Fibroblast of lung (primary cell): ENCODE results near the gene ENTHD1. TPM values are rescaled to one million over a fixed set of nuclear protein-coding genes. Genes with fewer than 3 reads are reported as not detected.
"Not testable (repeated sequence)": the region's sequence is repeated elsewhere in the genome, so short reads cannot be mapped to it uniquely, and the experiment has no call there.

ENCODE experiments used
- DNase-seq, 2 donors: peaks; one replicate each; pipeline versions ENCODE4 v3.0.0 to v3.0.0-alpha.2; 2010; ENCODE audit warnings: low read depth in 2 of 2
- H2AFZ ChIP-seq: 2 replicates; pipeline ENCODE4 v1.5.1; 2012; ENCODE audit warnings: low read length, control low read depth, inconsistent platforms
- H3K27ac ChIP-seq: 2 replicates; pipeline ENCODE4 v1.5.1; 2011; ENCODE audit warnings: low read length, control low read depth; ENCODE audit not compliant: insufficient read depth
- H3K27me3 ChIP-seq: 2 replicates; pipeline ENCODE4 v1.5.1; 2011; ENCODE audit warnings: mild to moderate bottlenecking, low read length; ENCODE audit not compliant: control insufficient read depth, insufficient read depth
- H3K36me3 ChIP-seq: 2 replicates; pipeline ENCODE4 v1.5.1; 2011; ENCODE audit warnings: low read length; ENCODE audit not compliant: control insufficient read depth, insufficient read depth
- H3K4me1 ChIP-seq: 2 replicates; pipeline ENCODE4 v1.5.1; 2011; ENCODE audit warnings: low read length; ENCODE audit not compliant: control insufficient read depth, insufficient read depth; ENCODE audit errors: extremely low read depth
- H3K4me2 ChIP-seq: 2 replicates; pipeline ENCODE4 v1.5.1; 2011; ENCODE audit warnings: low read length, control low read depth; ENCODE audit not compliant: insufficient read depth; ENCODE audit errors: extremely low read depth
- H3K4me3 ChIP-seq, 4 experiments: fragments of 200-600 bp in 1 of 4; sonication (generic) in 1 of 4; replicated peaks in 1 of 4; 2 replicates each; pipeline ENCODE4 v1.5.1; 2011 to 2016; ENCODE audit warnings: low read length in 4 of 4, low read depth in 3 of 4, mild to moderate bottlenecking in 3 of 4, control low read depth in 2 of 4, inconsistent platforms in 1 of 4, mixed read lengths in 1 of 4; ENCODE audit not compliant: insufficient read depth in 1 of 4; ENCODE audit errors: control extremely low read depth in 1 of 4
- H3K79me2 ChIP-seq: 2 replicates; pipeline ENCODE4 v1.5.1; 2012; ENCODE audit warnings: mild to moderate bottlenecking, low read length, inconsistent platforms; ENCODE audit not compliant: control insufficient read depth, insufficient read depth
- H3K9ac ChIP-seq: 2 replicates; pipeline ENCODE4 v1.5.1; 2011; ENCODE audit warnings: mild to moderate bottlenecking, low read length, control low read depth; ENCODE audit not compliant: insufficient read depth
- H3K9me3 ChIP-seq: 2 replicates; pipeline ENCODE4 v1.5.1; 2012; ENCODE audit warnings: low read depth, low read length; ENCODE audit not compliant: control insufficient read depth, insufficient read depth
- H4K20me1 ChIP-seq: 2 replicates; pipeline ENCODE4 v1.5.1; 2011; ENCODE audit warnings: low read length; ENCODE audit not compliant: control insufficient read depth, insufficient read depth; ENCODE audit errors: extremely low read depth
- CTCF ChIP-seq, 2 donors: IDR thresholded peaks in 1 of 2; conservative IDR thresholded peaks in 1 of 2; 1 replicate in 1 of 2; 2 replicates in 1 of 2; pipeline ENCODE4 v1.5.1; 2011 to 2012; ENCODE audit warnings: low read length in 2 of 2, control low read depth in 1 of 2, inconsistent platforms in 1 of 2, low read depth in 1 of 2, mild to moderate bottlenecking in 1 of 2
- EZH2 ChIP-seq: IDR thresholded peaks from 2 replicates; pipeline ENCODE4 v1.5.1; 2012; ENCODE audit warnings: low read length, control low read depth, mild to moderate bottlenecking; ENCODE audit errors: missing control alignments
- polyA plus RNA-seq, 2 donors: library from polyadenylated mRNA; depleted of rRNA in 1 of 2; stranded (reverse) in 1 of 2; unstranded in 1 of 2; fragments of >200 nt; gene quantifications; 2 replicates each; pipeline ENCODE4 v1.2.1, GENCODE V29; 2011 to 2012; ENCODE audit warnings: missing spikeins in 1 of 2
- total RNA-seq: library from RNA; depleted of rRNA; stranded (reverse); fragments of >200 nt; gene quantifications from 2 replicates; pipeline ENCODE4 v1.2.1, GENCODE V29; 2014

ENTHD1 gene
- total and polyA plus RNA-seq, 2 donors (not counting 1 experiment from before 2014, with no cell fraction given) = not detected

DNA sequence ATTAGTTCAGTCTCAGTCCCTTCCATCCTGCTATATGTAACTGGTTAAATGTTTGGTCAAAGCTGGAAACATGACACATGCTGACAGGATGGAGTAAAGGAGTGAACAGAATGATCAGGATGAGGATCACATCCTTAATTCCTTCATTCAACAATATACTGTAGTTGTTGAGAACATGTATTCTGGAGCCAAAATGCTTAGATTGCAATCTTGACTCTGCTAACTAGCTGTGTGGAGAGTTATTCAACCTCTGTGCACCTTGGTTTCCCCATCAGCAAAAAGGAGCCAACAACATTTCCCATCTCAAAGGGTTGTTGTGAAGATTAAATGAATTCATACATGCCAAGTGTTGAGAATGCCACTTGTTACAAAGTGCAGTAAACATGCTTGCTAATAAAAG lies 12.8 kb downstream of the ENTHD1 start:
- peaks cover 5% of the 10 kb centered on the region for H3K27me3 ChIP-seq
- no peak overlapping the region for H2AFZ ChIP-seq
- TF ChIP-seq CTCF (conservative IDR thresholded peaks at IDR 0.05 in 1 of 2, IDR thresholded peaks at IDR 0.05 in 1 of 2; ENCODE audit: low read depth in 1 of 2, low read length in 2 of 2) (no peak), EZH2 (no peak)
- no peak overlapping the region for H3K4me3 ChIP-seq
- H3K9me3 ChIP-seq = no peaks in the 10 kb centered on the region
- no peaks in the 10 kb centered on the region for H3K4me1 ChIP-seq
- no peaks in the 10 kb centered on the region for H3K36me3 ChIP-seq
- no peak overlapping the region for H3K27ac ChIP-seq
- no peaks in the 10 kb centered on the region for H3K79me2 ChIP-seq
- no peak for DNase-seq
- no peak overlapping the region for H3K9ac ChIP-seq
- no peaks in the 10 kb centered on the region for H4K20me1 ChIP-seq
- H3K4me2 ChIP-seq = no peak overlapping the region

DNA sequence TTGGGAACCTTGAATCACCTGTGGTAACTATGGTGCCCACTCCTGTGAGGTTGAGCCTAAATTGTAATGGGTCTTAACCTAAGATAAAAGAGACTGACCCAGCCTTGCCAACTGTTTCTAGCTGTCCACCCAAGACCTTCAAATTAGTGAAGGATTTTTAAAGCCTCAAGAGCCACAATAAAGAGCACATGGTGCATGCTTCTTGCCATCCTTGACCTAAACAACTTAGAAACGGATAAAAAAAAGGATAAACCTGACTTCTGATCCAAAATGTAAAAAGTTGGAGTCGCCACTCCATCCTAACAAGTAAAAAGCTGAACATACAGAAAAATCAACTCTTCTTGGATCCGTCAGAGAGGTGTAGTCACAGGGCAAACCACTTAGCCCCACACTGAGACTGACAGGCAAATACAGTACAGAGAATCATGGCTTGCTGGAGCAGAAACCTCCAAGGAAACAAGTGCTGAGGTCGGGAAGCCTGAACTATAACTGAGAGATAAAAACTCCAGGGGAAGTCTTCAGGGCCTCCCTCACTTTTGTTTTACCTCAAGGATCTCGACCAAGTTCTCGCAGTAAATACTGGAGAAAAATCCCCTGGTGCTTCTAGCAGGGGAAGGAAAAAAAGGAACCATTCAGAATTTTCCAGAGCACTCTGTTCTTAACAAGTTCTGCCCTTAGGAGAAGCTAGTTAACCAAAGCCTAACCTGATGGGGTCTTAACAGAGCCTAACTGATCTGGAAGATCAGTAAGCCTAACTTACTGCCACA lies 16.3 kb downstream of the ENTHD1 start:
- TF ChIP-seq CTCF (conservative IDR thresholded peaks at IDR 0.05 in 1 of 2, IDR thresholded peaks at IDR 0.05 in 1 of 2; ENCODE audit: low read depth in 1 of 2, low read length in 2 of 2) (no peak), EZH2 (no peak)
- Histone ChIP-seq H4K20me1 (no peaks in the 10 kb centered on the region), H3K9me3 (no peaks in the 10 kb centered on the region), H3K4me1 (no peaks in the 10 kb centered on the region), H3K27ac (no peak overlapping the region), H2AFZ (no peak overlapping the region), H3K4me2 (no peak overlapping the region), H3K4me3 (no peak overlapping the region), H3K36me3 (no peaks in the 10 kb centered on the region), H3K79me2 (no peaks in the 10 kb centered on the region), H3K9ac (no peak overlapping the region), H3K27me3 (peaks cover 7% of the 10 kb centered on the region)
- DNase-seq = no peak

DNA sequence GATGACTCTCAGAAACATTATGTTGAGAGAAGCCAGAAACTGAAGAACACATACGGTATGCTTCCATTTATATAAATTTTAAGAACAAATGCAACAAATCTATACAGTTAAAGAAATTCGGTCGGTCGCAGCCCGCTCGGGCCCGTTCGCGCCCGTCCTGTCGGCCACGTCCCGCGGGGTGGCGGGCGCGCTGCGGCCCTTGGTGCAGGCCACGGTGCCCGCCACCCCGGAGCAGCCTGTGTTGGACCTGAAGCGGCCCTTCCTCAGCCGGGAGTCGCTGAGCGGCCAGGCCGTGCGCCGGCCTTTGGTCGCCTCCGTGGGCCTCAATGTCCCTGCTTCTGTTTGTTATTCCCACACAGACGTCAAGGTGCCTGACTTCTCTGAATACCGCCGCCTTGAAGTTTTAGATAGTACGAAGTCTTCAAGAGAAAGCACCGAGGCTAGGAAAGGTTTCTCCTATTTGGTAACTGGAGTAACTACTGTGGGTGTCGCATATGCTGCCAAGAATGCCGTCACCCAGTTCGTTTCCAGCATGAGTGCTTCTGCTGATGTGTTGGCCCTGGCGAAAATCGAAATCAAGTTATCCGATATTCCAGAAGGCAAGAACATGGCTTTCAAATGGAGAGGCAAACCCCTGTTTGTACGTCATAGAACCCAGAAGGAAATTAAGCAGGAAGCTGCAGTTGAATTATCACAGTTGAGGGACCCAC lies 18.2 kb downstream of the ENTHD1 start:
- H2AFZ ChIP-seq, H3K4me1 ChIP-seq, H4K20me1 ChIP-seq, H3K9me3 ChIP-seq, H3K79me2 ChIP-seq, H3K27ac ChIP-seq, H3K4me3 ChIP-seq, H3K27me3 ChIP-seq, H3K36me3 ChIP-seq, DNase-seq, H3K4me2 ChIP-seq: not testable (repeated sequence)
- peak overlapping the region; percentile 42 for H3K9ac ChIP-seq
